ENCODE measurements around the gene FTO.
"Not testable (repeated sequence)": the region's sequence is repeated elsewhere in the genome, so short reads cannot be mapped to it uniquely, and the experiment has no call there.

FTO gene

DNA sequence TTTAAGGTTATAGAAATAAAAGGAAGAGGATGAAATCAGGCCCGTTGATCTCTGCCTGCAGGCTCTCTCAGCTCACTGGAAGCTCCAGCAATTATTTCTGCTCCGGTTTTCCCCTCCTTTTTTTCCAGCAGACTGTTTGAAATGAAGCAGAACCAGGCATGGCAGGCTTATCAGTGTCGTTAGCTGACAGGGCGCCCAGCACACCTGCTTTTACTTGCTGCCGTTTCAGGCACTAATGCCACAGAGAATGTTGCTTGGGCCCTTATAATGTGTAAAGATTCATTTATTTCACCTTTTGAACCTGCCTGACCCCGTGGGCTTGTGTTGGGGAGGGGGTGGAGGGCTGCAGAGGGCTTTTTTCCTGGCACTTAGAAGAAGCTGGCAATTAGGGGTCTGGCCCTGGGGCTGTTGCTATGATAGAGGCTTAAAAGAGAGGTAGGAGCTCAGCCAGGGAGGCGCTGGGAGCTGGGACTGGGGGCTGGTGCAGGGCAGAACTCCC lies 474.6 kb downstream of the FTO start:
- TF ChIP-seq CTCF (IDR thresholded peaks at IDR 0.05; ENCODE audit: extremely low read depth, missing control alignments) = no peak
- DNase-seq (ENCODE audit: low spot score) = no peak

DNA sequence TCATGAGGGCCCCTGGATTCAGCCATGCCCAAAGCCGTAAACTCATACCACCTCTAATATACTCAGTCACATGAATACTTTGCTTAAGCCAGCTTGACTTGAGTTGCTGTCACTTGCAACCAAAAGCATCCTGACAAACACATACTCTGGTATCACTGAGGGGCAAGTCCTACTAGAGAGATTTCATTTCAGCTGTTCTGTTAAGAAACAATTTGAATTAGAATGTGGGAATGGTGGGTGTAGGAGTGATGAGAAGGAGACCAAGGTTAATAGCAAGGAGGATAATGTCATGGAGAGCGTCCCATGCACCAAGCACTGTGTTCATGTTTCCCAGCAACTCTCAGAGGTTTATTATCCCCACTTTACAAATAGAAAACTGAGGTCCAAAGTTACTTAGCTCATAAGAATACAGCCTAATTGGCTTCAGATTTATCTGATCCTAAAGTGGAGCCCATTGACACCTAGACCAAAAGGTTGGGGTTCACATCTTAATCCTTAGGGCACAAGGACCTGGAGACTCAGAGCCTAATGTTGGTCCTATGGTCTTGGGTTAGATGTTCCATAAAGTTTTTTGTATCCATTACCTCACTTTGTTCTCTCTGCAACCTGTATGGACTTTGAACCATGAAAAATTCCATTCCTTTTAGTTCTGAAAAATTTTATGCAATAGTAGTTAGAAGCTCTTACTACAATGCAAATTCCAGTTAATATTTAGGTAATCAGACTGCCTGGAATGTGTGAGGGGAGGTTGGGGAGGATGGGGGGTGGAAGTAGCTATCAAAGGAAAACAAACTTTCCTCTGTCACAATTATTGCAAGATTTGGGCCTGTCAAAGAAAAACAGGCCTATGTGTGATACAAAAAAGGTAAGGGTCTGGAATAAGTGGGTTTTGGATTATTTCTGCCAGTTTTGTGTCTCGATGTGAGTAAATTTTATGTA lies 476.7 kb downstream of the FTO start:
- no peak for TF ChIP-seq CTCF (IDR thresholded peaks at IDR 0.05; ENCODE audit: extremely low read depth, missing control alignments)
- DNase-seq (ENCODE audit: low spot score) = no peak

DNA sequence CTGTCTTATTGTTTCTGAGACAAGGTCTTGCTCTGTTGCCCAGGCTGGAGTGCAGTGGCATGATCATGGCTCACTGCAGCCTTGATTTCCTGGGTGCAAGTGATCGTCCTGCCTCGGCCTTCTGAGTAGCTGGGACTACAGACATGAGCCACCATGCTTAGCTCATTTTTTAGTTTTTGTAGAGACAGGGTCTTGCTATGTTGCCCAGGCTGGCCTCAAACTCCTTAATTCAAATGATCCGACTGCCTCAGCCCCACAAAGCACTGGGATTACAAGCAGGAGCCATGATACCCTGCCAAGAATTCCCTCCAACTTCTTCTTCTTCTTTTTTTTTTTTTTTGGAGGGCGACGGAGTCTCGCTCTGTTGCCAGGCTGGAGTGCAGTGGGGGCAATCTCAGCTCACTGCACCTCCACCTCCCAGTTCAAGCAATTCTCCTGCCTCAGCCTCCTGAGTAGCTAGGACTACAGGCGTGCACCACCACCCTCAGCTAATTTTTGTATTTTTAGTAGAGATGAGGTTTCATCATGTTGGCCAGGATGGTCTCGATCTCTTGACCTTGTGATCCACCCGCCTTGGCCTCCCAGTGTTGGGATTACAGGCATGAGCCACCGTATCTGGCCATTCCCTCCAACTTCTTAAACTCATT lies 477.9 kb downstream of the FTO start:
- not testable (repeated sequence) for DNase-seq (ENCODE audit: low spot score)

DNA sequence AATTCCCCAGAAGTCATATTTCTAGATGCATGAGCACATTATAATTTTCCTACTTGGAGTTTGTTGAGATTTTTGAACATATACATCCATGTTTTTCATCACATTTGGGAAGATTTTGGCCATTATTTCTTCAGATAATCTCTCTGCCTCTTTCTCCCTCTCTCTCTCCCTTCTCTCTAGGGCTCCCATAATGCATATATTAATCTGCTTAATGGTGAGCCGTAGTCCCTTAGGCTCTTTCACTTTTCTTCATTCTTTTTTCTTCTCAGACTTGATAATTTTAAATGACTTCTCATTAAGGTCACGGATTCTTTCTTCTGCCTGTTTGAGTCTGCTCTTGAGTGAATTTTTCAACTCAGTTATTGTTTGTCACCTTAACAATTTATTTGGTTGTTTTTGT lies 481.1 kb downstream of the FTO start:
- DNase-seq (ENCODE audit: low spot score) = no peak
- no peak for TF ChIP-seq CTCF (IDR thresholded peaks at IDR 0.05; ENCODE audit: extremely low read depth, missing control alignments)

GRCh38 chr16:54191163-54191562 lies 487.2 kb downstream of the FTO start:
- DNase-seq (ENCODE audit: low spot score) = no peak
- TF ChIP-seq CTCF (IDR thresholded peaks at IDR 0.05; ENCODE audit: extremely low read depth, missing control alignments) = no peak

DNA sequence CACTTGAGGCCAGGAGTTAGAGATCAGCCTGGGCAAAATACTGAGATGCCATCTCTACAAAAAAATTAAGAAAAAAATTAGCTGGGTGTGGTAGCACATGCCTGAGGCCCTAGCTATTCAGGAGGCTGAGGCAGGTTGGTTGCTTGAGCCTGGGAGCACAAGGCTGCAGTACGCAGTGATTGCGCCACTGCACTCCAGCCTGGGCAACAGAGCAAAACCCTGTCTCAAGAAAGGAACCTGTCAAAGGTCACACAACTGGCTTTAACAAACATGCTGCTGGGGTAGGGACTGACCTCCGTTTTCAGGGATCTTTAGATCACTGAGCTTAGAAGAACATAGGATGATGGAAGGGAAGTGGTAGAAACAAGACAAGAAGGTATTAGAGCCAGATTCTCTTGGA lies 487.6 kb downstream of the FTO start:
- TF ChIP-seq CTCF (IDR thresholded peaks at IDR 0.05; ENCODE audit: extremely low read depth, missing control alignments) = no peak
- no peak for DNase-seq (ENCODE audit: low spot score)

DNA sequence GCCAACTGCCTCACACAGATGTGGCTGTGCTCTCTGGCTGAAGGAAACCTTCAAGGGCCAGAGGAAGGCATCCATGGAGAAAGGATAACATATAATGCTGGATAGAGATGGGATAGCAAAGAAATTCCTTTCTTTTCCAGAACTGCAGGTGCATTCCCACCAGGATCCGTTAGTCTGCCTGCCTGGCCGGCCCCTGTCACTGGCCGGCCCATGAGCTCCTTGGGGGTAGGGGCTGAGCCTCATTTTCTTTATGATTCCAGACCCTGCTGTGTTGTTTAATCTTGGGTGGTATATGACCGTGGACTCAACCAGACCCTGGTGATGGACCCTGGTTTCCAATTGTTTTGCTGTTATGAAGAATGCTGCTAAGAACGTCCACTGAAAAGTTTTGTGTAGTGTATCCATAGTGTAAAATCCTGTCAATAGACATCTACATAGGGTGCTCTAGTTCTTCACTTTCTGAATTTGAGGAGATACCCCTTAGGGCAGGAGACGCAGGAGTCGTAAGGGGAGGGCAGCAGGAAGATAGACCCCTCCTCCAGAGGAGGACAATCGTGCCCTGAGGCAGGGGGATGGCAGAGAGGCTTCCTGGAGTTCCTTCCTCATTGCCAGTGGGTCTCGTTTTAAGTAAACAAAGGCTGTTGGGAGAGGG lies 489.2 kb downstream of the FTO start:
- TF ChIP-seq CTCF (IDR thresholded peaks at IDR 0.05; ENCODE audit: extremely low read depth, missing control alignments) = no peak
- no peak for DNase-seq (ENCODE audit: low spot score)

All from GM20000 (cell line).